DMS79 (cell line): ENCODE results near the gene USP5.

Experiments
- DNase-seq: peaks from one replicate; lab custom pipeline; 2025; lab: John Stamatoyannopoulos, UW

The USP5 gene, protein sequence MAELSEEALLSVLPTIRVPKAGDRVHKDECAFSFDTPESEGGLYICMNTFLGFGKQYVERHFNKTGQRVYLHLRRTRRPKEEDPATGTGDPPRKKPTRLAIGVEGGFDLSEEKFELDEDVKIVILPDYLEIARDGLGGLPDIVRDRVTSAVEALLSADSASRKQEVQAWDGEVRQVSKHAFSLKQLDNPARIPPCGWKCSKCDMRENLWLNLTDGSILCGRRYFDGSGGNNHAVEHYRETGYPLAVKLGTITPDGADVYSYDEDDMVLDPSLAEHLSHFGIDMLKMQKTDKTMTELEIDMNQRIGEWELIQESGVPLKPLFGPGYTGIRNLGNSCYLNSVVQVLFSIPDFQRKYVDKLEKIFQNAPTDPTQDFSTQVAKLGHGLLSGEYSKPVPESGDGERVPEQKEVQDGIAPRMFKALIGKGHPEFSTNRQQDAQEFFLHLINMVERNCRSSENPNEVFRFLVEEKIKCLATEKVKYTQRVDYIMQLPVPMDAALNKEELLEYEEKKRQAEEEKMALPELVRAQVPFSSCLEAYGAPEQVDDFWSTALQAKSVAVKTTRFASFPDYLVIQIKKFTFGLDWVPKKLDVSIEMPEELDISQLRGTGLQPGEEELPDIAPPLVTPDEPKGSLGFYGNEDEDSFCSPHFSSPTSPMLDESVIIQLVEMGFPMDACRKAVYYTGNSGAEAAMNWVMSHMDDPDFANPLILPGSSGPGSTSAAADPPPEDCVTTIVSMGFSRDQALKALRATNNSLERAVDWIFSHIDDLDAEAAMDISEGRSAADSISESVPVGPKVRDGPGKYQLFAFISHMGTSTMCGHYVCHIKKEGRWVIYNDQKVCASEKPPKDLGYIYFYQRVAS

DNA sequence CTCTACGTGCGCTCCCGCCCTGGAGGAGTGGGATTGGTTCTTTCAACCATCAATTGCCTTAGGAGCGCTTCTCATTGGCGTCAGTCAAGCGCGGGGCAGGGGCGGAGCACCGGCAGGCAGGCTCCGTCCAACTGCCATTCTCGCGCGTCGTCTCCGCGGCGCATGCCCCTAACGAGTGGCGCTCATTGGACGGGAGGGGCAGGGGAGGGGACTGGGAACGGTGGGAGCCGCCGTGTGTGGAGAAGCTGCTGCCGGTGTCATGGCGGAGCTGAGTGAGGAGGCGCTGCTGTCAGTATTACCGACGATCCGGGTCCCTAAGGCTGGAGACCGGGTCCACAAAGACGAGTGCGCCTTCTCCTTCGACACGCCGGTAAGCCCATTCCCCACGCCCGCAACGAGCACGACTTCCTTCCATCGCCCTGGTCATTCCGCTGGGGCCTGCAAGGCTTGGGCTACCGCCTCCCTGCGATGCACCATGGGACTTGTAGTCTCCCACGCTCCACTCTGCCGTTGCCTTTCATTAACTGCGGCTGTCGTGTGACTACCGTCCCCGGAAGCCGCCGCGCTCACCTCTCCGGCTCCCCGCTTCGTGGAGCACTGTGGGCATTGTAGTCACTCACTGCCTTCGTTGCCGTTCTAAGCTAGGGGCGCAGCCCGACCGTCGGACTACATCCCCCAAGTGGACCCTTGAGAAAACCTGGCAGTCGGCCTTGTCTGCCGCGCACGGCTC is at the start of gene USP5:
Gene USP5, plus strand, starts transcription at position 230 of the 730 bp plus-strand sequence. Its CDS starts 30 bp downstream, at position 260.
- DNase-seq, result peak; percentile 99

DNA sequence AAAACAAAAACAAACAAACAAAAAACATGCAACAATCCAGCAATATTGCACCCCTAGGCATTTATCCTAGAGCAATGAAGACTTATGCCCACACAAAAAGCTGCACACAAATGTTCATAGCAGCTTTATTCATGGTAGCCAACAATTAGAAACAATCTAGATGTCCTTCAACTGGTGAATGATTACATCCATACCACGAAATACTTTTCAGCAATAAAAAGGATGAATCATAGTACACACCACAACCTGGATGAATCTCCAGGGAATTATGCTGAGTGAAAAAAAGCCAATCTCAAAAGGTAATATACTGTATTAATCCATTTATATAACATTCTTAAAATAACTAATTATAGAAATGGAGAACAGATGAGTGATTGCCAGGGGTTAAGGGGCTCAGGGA is 44.8 kb upstream of the USP5 start:
- no peak for DNase-seq

DNA sequence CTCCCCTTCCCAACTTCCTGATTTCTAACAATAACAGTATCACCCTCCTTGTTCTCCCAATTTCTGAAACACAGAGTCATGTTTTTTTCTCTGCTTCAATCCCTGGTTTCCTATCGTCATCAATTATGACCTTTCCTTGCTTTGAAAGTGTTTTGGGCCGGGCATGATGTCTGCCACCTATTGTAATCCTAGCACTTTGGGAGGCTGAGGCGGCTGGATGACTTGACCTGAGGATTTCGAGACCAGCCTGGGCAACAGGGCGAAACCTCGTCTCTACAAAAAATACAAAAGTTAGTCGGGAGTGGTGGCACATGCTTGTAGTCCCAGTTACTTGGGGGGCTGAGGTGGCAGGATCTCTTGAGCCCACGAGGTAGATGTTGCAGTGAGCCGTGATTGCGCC is 42.9 kb upstream of the USP5 start:
- no peak for DNase-seq

DNA sequence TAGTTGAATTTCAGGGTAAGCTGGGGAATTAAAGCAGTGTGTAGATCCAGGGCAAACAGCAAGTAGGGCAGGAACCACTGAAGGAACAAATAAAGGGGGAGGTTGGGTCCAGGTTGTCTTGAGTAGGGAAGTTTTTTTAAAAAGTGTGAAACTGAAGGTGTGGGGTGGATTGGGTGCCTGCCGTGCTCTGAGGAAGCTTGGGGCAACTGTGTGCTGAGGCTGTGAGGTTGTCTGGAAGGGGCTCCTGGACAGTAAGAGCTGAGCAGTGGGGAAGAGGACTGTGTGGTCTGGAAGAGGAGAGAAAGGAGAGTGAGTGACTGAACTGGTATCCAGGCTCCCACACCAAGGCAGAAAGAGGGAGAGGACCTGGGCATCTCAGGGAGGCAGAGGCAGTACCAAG is 41.2 kb upstream of the USP5 start:
- no peak for DNase-seq

DNA sequence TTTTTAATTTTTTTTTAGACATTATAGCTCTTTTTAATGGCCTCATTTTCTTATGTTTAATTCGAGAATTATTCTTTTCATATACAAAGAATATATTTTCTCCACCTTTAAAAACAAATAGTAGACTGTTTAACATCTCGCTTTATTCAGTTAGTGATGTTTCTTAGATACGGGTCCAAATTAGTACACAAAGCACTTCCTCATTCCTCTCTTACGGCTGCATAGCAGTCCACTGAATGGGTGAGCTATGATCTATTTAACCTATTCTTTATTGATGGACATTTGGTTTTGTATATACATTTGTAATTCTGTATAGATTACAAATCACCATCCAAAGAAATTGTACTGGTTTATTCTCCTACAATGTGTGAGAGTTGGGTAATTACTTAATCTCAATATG is 38.6 kb upstream of the USP5 start:
- no peak for DNase-seq

DNA sequence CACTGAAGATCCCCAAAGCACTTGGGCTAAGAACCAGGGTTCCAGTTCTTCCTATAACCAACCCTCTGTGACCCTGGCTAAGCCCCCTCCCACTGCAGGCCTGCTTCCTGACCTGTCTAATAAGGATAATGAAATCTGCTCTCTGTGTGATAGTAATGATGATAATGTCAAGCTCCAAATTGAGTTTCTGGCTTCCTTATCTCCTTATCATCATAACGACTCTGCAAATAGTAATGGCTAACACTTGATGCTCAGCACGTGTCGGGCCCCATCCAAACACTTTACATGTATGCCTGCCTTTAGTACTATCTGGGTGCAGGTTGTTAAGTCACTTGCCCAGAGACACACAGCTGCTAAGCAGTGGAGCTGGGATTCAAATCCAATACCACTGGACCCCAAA is 35.4 kb upstream of the USP5 start:
- DNase-seq, result no peak

DNA sequence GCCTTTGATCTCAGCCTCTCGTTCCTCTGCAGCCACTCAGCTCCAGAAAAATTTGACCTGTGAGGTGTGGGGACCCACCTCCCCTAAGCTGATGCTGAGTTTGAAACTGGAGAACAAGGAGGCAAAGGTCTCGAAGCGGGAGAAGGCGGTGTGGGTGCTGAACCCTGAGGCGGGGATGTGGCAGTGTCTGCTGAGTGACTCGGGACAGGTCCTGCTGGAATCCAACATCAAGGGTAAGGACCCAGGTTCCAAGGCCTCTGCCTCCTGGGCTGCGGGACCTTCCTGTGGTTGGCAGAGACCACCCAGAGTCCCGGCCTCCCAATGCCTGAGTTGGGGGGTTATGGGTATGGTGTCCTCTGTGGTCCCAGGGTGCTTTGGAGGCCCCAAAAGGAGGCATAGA is 34.9 kb upstream of the USP5 start:
- DNase-seq, result no peak

DNA sequence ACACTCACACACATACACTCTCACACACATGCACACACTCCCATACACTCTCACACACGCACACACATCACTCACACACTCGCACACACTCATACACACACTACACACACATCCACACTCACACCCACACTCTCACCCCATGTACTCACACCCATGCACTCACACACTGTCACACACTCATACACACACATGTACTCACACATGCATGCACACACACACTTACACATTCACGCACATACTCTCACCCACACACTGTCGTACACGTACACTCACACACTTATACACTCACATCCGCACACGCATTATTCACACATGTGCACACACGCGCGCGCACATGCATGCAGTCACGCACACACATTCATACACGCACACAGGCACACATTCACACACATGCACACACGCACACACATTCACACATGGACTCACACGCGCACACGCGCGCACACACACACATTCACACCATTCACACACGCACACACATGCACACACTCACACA is 34.2 kb upstream of the USP5 start:
- no peak for DNase-seq

DNA sequence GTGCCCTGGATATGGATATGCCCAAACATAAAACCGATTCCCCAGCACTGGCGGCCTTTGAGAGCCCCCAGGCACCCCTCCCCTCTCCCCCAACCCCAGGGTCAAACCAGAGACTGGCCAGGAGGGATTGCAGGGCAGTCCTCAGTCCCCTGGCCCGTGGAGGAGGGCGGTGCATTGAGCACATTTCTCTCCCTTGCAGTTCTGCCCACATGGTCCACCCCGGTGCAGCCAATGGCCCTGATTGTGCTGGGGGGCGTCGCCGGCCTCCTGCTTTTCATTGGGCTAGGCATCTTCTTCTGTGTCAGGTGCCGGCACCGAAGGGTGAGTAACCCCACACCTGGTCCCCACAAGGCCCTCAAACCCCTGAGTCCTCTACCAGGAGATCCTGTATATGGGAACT is 33.7 kb upstream of the USP5 start:
- DNase-seq, result no peak

DNA sequence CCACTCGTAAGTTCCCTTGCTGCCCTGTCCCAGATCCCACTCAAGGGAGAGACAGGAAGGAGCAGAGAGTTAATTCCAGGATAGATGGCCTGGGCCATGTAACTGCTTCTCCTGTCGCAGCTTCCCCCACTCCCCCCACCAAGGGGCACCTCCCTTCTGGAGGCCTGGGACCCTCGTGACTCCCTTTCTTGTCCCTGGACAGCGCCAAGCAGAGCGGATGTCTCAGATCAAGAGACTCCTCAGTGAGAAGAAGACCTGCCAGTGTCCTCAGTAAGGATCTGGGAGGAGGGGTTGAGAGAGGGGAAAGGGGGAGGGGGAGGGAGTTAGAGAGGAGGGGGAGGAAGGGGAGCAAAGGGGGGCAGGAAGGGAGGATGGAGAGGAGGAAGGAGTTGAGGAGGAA is 33.3 kb upstream of the USP5 start:
- DNase-seq, result no peak

DNA sequence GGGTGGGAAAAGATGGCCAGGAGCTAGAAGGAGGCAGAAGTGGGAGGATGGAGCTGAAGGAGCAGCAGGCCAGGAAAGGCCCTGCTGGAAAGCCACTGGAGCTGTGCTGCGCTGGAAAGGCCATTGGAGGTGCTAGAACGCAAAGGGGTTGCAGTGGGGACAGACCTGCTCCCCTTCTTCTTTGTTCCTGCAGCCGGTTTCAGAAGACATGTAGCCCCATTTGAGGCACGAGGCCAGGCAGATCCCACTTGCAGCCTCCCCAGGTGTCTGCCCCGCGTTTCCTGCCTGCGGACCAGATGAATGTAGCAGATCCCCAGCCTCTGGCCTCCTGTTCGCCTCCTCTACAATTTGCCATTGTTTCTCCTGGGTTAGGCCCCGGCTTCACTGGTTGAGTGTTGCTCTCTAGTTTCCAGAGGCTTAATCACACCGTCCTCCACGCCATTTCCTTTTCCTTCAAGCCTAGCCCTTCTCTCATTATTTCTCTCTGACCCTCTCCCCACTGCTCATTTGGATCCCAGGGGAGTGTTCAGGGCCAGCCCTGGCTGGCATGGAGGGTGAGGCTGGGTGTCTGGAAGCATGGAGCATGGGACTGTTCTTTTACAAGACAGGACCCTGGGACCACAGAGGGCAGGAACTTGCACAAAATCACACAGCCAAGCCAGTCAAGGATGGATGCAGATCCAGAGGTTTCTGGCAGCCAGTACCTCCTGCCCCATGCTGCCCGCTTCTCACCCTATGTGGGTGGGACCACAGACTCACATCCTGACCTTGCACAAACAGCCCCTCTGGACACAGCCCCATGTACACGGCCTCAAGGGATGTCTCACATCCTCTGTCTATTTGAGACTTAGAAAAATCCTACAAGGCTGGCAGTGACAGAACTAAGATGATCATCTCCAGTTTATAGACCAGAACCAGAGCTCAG is 32.6 kb upstream of the USP5 start:
- DNase-seq, result no peak

DNA sequence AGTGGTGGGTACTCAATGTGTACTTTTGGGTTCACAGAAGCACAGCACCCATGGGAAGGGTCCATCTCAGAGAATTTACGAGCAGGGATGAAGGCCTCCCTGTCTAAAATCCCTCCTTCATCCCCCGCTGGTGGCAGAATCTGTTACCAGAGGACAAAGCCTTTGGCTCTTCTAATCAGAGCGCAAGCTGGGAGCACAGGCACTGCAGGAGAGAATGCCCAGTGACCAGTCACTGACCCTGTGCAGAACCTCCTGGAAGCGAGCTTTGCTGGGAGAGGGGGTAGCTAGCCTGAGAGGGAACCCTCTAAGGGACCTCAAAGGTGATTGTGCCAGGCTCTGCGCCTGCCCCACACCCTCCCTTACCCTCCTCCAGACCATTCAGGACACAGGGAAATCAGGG is 31.8 kb upstream of the USP5 start:
- DNase-seq, result no peak

DNA sequence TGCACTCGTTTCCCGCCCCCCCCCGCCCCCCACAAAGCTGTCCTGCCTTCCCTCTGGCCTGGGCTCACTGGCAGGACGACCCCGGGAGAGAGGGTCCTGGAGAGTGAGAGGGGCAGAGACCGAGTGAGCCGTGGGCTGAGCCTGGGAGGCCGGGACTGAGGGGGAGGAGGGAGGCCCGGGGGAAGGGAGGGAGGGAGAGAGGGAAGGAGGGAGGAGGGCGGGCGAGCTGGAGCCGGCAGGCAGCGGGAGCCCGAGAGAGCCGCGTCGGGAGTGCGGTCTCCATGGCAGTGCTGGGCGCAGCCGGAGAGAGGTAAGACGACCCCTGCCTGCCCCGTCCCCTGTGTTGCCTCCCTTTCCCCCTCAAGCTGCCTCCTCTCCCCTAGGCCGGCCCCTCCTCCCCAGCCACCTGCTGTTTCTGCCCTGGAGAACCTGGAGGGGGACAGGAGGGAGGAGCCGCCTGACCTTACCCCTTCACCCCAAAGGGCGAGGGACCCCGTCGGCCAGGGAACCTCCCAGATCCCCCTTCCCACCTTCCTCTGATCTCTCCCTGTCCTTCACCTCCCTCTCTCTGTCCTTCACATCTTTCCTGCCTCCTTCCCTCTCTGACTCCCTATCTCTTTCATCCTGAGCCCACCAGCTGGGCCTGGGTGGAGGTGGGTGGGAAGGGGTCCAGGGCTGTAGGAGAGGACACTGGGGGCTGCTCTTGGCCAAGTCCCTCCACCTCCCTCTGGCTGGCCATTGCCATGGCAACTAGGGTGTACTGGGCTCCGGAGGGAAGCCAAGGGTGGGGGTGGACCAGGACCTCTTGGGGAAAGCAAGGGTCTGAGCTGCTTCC is 30.1 kb upstream of the USP5 start, which contains the start of gene GPR162:
Gene GPR162, plus strand, starts transcription at position 231 of the 835 bp plus-strand sequence. CDS start 2,078 bp downstream, outside the sequence.
- peak; percentile 72 for DNase-seq

DNA sequence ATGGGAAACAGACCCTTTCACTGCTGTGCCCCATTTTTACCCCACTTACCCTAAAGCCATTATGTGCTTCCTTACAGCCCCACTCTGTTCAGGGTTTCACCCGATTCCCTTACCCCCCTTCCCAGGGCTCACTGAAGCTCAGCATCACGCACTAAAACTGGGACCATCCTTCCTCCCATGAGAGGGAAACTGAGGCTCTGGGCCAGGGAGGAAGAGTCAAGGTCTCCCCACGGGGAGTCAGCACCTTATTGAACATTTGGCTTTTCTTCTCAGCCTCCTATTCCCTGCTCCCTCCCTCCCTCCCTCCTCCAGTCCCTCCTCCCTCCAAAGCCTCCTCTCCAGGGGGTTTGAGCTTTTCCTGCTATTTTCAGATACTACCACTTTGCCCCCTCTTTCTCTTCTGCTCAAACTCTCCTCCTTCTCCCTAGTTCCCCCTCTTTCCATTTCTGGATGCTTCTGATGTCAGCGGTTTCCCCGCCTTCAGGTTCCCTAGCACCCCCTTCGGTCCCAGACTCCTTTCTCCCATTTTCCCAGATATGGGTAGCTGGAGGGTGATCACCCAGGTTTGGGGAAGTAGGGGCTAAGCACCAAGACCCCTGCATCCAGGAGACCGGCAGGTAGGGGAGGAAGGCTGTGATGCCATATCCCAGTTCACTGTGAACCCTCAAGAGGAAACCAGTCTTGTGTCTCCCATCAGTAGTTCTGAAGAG is 29.4 kb upstream of the USP5 start:
- DNase-seq, result no peak

DNA sequence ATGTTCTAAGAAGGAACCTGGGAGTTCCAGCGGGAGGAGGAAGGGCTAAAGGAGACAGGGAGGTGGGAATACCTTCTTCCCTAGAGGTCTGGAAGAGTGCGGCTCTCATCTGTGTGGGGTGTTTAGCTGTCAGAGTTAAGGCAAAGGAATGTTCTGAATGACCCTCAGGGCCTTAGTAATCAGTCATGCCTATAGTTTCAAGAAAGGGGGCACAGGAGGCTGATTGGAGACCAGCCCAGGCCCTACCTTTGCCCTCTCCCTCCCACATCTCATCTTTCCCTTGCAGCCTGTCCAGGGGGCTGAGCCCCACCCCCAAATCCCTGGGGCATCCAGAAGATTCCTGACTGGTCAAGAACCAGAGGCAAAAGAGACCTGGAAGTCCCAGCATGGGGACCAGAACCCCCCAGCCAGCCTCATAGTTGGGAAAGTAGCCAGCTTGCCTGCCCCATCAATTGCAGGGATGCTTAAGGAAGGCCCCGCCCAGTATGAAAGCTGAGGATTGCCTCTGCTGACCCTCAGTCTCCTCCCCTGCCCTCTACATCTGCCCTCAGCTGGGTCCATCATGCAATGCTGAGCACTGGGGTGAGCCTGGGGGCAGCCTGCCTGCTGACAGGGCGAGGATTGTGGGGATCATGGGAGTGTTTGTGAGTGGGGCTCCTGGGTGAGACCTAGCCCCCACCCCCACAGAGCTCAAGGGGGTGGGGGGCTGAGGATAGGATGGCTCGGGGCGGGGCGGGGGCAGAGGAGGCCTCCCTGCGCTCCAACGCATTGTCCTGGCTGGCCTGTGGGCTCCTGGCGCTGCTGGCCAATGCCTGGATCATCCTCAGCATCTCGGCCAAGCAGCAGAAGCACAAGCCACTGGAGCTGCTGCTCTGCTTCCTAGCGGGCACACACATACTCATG is 28.5 kb upstream of the USP5 start:
- DNase-seq, result no peak

DNA sequence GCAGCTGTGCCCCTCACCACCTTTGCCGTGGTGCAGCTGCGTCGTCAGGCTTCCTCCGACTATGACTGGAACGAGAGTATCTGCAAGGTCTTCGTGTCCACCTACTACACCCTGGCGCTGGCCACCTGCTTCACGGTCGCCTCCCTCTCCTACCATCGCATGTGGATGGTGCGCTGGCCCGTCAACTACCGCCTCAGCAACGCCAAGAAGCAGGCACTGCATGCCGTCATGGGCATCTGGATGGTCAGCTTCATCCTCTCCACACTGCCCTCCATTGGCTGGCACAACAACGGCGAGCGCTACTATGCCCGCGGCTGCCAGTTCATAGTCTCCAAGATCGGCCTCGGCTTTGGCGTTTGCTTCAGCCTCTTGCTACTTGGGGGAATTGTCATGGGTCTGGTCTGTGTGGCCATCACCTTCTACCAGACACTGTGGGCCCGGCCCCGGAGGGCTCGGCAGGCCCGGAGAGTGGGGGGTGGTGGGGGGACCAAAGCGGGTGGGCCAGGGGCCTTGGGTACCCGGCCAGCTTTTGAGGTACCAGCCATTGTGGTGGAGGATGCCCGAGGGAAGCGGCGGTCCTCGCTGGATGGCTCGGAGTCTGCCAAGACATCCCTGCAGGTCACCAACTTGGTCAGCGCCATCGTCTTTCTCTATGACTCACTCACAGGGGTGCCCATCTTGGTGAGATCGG is 27.7 kb upstream of the USP5 start:
- DNase-seq, result no peak

DNA sequence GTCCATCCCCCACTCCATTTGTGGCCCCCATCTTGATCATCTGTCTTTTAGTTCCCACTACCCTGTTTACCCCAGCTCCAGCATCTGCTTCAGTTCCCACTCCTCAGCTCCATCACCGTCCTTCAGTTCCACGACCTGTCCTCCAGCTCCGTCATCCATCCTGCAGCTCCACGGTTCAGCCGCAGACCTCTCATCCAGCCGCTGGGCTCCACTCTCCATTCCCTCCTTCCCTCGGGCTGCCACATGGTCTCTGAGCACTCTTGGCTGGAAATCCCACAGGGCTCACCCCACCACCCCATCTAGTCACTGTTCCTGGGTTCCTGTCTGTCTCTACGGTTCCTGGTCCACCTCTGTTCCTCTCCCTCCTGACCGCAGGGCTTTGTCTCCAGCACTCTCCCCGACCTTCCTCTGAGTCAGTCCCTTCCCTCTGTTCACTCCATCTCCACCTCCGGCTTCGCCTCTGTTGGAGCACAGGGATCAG is 27.0 kb upstream of the USP5 start:
- no peak for DNase-seq
